GM12891 (cell line): ENCODE data around the gene DPPA5.

ENCODE experiments used
- POLR2A ChIP-seq: IDR thresholded peaks from 2 replicates; pipeline ENCODE4 v1.6.1; 2011; ENCODE audit warnings: low read depth, low read length, control low read depth
- TAF1 ChIP-seq: IDR thresholded peaks from 2 replicates; pipeline ENCODE4 v1.6.1; 2011; ENCODE audit warnings: low read depth, low read length, control low read depth

- TF ChIP-seq POLR2A (no peak), TAF1 (no peak)
These were observed 10.9 kb downstream of the DPPA5 start for GRCh38 chr6:73343164-73343563.
